T-helper 22 cell (primary cell): ENCODE data around the gene NADSYN1.

ENCODE experiments used
- DNase-seq: peaks from one replicate; pipeline ENCODE4 v3.0.0-alpha.2; 2020; ENCODE audit warnings: low read depth

The NADSYN1 gene

DNA sequence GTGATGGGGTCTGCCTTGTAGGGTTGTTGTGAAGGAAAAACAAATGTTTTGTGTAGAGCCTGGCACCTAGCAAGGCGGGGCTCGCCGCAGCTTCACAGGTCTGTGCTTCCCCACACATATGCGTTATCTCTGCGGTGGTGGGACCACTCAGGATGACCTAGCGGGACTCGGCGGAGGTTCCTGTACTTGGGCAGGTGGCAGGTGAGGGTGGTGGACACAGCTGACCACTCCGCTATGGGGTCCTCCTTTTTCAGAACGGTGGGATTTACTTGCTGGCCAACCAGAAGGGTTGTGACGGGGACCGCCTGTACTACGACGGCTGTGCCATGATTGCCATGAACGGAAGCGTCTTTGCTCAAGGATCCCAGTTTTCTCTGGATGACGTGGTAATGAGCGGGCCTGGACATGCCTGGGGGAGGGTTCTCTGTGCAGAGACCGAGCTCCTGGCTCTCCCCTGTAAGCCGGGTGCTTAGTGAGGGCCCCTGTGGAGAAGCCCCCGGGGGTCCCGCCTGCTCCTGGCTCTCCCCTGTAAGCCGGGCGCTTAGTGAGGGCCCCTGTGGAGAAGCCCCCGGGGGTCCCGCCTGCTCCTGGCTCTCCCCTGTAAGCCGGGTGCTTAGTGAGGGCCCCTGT is 21.3 kb downstream of the NADSYN1 start:
- no peak for DNase-seq

DNA sequence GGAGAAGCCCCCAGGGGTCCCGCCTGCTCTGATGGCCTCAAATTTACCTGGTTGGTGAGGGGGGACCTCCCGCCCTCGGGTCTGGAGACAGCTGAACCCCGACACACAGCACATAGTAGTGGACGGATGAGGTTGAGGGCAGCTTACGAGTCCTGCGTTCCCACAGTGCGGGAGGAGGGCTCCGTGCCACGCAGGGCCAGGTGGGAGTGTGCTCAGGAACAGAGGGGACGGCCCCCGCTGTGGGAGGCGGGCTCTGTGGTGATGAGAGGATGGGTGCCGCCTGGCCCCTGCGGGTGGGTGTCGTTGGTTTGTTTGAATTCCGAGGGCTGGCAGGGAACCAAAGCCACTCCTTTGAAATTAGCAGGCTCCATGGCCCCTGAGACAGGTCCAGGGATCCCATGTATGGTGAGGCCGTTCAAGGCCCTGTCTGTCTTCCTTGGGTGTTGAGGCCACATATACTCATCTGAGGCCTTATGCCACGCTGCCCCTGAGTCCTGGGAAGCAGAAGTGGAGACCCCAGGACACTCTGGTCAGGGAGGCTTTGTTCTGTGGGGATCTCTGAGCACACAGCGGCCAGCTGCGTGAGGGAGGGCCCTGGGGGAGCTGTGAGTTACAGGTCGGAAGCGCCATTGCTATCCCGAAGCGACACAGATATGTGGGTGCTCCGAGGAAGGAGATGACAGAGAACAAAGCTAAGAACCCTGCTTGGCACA is 21.9 kb downstream of the NADSYN1 start:
- no peak for DNase-seq

GRCh38 chr11:71476031-71476430 is 23.0 kb downstream of the NADSYN1 start:
- no peak for DNase-seq

DNA sequence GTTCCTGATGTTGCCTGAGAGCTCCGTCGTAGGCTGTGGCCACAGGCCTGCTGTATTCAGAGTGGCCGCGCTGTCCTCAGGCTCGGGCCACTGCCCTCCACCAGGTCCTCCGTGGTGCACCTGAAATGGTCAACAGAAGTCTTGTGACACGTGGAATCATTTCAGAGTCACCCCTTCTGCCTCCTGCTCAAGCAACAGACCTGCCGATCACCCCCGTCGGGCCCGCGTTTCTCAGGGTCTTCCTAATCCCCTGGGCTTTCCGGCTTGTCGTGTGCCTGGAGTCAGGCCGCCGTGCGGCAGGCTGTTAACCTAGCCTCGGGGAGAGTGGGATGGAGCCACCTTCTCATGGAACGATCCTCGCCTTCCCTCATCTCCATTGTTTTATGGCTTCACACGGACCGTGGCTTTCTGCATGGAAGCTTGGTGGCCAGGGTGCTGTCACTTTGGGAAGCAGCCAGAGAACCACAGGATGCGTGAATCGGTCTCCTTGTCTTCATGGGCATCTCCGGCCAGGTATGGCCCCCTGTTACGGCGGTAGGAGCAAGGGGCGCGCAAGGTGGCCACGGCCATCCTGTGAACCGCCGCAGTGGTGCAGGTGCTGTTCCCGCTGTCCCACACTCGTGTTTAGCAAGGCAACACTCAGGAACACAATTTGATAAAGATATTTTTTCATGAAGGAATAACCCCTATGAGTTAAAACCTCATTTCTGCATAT is 24.1 kb downstream of the NADSYN1 start:
- DNase-seq, result no peak

GRCh38 chr11:71477641-71478527 is 24.9 kb downstream of the NADSYN1 start:
- no peak for DNase-seq

DNA sequence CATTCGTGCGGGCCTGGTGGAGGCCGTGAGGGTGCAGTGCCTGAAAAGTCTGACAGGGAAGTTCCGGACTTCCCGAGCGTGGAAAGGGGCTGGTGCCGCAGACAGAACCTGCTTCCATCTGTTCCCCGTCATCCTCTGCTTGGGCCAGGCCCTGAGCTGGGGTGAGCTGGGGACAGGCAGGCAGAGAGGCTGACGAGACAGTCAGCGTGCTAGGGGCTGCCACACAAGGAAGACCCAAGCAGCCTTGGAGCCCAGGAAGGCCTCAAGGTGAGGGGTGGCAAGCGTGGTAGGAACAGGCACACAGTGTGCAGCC is 25.5 kb downstream of the NADSYN1 start:
- no peak for DNase-seq

DNA sequence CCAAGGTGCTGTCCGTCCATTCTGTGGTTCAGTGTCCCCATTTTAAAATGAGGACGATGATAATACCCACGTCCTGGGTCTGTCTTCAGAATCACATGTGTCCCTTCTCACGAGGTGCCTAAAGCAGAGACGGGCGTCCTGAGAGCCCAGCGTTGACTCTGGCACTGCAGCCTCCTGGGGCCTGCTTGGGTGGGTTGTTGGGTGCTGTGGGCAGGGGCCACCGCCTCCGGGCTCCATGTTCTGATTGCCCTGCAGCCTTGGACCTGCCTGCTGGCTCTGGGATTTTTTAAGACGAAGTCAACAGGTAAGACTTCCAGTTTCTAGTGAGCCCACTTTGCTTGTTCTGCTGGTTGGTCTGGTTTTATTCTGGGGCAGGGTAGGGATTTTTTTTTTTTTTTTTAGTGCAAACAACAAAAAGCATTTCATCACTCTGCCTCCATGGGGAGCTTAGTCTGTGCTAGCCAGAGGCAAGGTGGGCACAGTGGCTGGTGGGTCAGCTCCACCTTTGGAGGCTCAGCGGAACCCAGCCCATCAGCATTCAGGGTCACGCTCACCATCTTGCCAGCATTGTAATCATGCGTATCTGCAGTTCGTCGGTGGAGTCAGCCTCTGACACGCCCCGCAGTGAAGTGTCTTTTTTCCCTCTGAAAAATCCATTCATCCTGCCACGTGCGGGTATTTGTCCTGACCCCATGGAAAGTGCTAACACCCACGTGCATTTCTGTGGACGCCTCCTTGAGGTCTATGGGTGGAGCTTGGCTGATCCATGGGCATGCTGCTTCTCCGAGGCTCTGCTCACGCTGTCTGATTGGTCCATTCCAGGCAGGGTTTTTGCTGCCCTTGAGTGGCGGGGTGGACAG is 28.3 kb downstream of the NADSYN1 start:
- DNase-seq, result no peak

DNA sequence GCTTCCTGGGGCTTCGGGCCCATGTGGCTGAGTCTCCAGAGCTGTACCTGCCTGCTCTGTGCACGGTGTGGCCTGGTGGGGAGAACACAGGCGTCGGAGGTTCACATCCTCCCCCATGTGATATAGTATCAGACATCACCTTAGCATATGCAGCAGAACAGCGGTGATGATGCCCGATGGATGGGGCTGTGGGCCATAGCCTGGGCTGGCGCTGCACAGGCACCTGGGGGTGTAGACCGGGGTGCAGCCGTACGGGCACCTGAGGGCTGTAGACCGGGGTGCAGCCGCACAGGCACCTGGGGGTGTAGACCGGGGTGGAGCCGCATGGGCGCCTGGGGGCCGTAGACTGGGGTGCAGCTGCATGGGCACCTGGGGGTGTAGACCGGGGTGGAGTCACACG is 29.2 kb downstream of the NADSYN1 start:
- no peak for DNase-seq

DNA sequence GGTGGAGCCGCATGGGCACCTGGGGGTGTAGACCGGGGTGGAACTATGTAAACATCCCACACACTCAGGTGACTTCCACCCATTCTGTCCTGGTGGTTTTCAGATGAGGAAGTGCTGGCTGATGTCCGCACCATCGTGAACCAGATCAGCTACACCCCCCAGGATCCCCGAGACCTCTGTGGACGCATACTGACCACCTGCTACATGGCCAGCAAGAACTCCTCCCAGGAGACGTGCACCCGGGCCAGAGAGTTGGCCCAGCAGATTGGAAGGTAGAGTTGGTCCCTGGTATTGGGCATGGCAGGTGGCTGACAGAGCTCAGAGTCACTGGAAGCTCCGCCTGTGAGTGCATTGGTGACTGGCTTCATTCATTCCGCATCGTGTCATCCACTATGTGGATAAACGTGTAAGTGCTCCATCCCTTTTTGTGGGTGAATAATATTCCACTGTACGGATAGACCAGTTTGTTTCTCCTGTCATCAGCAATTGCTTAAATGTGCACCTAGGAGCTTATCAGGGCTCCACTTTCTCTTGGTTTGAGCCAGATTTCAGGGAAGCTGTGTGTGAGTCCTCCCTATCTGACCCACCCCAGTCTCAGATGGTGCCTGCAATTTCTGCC is 29.9 kb downstream of the NADSYN1 start:
- DNase-seq, result no peak

- DNase-seq, result no peak
Observed at GRCh38 chr11:71483692-71484091, 30.7 kb downstream of the NADSYN1 start.

DNA sequence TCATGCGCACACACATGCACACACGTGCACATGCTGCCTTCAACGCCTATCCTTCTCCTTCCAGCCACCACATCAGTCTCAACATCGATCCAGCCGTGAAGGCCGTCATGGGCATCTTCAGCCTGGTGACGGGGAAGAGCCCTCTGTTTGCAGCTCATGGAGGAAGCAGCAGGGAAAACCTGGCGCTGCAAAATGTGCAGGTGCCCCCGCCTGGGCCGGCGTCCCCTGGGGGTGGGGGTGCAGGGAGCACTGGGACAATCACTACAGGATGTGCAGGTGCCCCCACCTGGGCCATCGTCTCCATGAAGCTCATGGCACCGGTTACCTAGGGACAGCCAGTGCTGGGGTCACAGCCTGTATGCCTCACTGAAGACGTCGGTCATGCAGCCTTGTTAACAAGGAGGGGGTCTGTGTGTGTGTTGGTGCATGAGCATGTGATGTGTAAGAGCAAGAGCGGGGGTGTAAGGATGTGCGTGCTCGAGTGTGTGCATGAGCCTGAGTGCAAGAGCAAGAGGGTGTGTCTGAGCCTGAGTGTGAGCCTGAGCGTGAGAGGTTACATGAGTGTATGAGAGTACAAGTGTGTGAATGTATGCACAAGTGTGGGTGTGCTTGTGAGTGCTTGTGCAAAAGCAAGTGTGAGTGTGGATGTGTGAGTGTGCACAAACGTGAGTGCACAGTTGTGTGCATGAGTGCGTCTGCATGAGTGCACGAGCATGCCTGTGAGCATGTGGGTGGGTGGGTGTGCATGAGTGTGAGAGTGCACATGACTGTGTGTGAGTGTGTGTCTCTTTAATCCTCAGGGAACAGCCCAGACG is 31.5 kb downstream of the NADSYN1 start:
- no peak for DNase-seq

DNA sequence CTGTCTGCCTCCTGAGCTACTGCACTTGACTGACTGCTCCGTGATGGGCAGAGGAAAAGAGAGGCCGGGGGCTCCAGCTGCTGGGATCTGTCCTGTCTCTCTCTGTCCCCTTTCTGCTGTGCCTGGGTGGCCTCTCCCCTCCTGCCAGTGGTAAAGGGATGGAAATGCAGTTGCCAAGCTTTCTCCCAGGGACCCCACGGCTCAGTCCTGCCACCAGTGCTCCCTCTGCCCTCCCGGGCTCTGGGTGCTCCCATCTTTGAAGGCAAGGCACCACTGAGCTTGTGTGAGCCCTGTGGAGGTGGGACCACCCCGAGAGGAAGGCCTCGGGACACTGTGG is 32.0 kb downstream of the NADSYN1 start:
- DNase-seq, result no peak

- no peak for DNase-seq
Observed at GRCh38 chr11:71485466-71485865, 32.5 kb downstream of the NADSYN1 start.

- DNase-seq, result no peak
Observed at GRCh38 chr11:71486320-71486719, 33.3 kb downstream of the NADSYN1 start.

DNA sequence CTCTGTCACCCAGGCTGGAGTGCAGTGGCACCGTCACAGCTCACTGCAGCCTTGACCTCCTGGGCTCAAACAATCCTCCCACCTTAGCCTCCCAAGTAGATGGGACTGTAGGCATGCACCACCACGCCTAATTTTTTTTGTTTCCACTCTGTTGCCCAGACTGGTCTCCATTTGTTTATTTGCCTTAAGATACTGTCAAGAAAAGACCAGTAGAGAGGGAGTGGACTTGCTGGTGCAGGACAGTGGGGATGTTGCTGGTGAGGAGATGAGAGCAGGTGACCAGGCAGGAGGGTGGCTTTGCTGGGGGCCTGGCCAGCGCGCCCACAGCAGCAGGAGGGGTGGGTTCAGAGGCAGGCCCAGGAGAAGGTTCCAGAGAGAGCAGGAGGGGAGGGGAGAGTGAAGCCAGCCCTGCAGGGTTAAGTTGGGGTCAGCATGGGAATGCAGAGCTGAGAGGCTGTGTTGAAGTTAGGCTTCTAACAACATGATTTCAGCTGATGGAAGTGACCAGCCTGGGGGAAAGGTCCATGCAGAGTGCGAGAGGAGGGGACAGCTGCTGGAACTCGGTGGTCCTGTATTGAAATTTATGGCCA is 35.8 kb downstream of the NADSYN1 start:
- no peak for DNase-seq

DNA sequence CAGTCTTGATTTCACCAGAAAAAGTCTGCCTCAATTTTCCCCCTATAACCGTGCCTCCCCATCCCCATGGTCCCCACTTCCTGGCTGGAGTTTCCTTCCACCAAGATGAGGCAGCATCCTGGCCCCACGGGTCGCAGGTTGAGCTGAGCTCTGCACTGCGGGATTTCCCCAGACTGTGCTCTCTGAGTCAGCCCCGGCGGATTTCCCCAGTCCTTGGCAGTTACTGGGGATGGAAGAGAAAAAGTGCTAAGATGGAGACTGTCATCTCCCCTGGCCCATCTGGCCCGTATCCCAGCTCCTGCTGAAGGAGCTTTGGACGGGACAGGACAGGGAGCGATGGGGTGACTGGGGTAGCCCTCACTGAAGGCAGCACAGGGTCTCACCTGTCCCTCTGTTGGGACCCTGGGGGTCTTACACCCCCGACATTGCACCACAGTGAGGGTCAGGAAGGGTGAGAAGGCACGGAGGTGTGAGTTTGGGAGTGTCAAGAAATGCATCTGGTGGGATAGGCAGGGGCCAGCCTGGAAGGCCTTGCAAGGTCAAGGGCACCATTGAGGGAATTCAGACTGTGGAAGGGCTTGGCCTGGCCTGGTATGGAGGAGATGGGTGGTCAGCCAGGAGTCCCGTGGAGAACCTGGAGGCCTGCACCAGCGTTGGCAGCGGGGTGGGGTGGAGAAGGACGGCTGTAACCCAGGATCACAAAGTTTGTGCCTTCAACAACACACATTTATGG is 36.5 kb downstream of the NADSYN1 start:
- no peak for DNase-seq

DNA sequence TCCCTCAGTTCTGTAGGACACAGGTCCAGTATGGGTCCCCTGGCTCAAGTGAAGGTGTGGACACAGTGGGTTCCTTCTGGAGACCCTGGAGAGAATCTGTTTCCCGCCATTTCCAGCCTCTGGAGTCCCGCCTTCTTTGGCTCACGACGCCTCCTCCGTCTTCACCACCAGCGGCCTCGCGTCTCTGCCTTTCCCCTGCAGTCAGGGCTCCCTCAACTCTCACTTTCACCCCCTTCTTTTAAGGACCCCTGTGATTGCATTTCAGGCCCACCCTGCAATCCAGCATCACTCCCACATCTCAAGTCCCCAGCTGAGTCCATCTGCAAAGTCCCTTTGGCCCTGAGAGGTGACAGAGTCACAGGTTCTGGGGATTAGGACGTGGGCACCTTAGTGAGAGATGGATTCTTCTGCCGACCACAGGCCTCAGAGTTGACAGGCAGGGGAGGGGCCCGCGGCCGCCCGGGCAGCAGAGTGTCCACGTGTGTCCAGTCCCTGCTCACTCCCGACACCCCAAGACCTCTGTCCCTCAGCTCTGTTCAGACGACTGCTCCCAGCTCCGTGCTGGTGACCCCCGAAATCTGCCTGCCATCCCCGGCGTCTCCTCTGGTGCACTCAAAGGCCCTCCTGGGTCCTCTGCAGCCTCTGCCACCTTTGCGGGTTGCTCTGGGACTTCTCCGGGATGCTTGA is 37.2 kb downstream of the NADSYN1 start:
- DNase-seq, result no peak

DNA sequence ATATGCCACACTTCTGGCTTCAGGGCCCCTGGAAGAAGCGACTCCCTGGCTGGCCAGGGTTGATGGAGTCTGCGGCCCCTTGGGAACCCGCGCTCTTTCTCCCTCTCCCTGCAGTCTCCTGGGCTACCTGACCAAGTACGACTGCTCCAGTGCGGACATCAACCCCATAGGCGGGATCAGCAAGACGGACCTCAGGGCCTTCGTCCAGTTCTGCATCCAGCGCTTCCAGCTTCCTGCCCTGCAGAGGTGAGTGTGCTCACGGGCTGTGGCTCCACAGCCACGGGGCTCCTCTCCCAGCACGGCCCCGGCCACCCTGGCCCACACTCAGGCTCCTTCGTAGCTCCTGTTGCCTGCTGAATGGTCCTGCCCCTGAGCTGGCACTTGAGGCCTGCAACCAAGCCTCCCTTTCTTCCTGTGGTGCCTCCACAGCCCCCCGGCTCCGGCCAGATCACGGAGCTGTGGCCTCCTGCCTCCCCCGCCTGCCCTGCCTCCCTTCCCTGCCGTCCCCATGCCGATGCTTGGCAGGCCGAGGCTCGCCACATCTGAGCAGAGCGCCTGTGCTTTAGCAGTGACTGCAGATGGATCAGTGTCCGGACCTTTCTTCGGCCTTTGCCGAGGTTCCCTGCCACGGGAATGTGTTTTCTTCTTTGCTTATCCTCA is 37.9 kb downstream of the NADSYN1 start:
- no peak for DNase-seq
